Bone marrow (tissue), 2 donors: ENCODE measurements around the gene MRPL46.

Source experiments
- DNase-seq, 2 donors: peaks; one replicate each; lab custom pipeline; 2025; lab: John Stamatoyannopoulos, UW

The MRPL46 gene

DNA sequence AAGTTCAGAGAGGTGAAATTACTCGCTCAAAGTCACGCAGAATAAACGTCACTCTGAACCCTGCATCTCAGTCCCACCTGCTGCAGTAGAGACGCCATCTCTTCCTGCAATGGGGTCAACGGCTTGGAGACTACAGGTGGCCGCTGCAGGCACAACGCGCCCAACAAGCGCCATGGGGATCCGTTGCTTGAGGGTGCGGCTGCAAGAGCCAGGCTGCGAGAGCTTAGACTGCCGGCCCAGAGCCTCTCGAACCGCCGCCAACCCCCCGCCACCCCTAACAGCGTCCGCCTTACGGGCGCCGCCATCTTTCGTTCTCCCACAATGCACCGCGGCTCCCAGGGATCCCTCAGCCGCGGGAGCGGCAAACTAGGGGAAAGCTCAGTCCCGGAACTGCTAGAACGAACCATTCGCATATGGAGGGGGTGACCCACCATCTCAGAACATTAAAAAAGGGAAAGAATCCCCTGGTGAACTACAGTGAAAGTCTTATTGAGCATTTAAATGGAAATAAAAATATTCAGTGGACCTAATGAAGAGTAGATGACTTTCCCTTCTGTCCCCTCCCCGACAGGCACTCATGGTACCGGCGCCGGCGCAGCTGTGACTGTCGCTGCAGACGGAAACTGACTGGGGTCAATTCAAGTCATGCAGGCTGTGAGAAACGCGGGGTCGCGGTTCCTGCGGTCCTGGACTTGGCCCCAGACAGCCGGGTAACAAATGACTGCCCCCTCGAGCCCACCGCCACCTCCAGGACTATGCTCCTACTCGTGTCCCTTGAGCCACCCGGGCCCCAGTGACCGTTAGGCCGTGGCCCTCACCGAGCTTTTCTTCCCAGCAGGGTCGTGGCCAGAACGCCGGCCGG, at the start of gene MRPL46, which contains the start of gene MRPS11:
TSS of gene MRPL46 (minus strand) at position 316 of the 862 bp plus-strand sequence. CDS start at position 305, 11 bp downstream.
TSS of gene MRPS11 (plus strand) at position 636 of the 862 bp plus-strand sequence. CDS start at position 646, 10 bp downstream.
- peak; percentile 61 to 91 for DNase-seq

DNA sequence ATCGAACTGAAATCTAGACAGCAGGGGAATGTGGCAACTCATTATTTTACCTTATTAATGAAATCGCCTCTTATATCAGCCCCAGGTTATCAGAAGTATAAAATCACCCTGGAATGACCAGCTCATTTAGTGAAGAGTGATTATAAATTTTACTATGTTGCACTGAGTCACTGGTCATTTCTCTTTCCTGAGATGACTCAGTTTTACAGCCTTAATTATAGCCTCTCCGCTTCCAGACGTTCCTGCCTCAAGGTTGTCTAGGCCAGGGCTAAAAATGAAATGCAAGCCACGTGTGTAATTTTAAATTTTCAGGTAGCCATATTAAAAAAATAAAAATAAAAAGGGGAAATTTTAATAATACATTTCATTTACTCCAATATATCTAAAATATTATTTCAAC, 46.0 kb upstream of the MRPL46 start:
- no peak for DNase-seq

DNA sequence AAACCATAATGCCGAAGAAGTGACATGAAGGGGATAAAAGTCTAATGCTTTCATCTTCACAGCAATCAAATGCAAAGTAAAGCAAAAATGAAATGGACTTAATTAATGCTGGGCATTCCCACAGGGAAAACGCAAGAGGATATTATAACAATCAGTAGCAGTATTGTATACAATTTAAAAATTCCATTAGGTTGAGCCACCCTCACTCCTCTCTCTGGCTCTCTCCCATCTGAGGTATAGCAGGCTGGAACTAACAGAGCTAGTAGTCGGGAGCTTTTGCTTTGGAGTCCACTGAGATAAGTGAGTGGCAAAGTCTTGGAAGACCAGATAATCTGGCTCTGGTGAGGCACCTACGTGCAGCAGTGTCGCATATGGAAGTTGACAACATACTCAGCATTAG, 45.4 kb upstream of the MRPL46 start:
- no peak for DNase-seq

DNA sequence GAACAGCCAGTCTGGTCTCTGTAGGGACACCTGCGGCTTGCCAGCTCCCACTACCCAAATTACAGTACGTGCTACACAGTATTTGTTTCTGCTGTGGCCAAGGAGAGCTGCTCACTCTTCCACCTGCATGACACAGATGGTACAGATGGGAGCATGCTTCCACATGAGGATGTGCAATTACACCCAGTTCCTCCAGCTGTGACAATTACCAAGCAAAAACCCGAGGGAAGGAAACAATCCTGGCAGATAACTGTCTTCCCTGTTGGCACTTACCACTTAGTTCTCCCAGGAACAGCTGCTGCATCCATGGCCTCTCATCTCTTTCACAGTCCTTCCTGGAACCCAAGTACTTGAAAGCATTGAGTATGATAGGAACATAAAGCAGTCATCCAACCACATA, 44.9 kb upstream of the MRPL46 start:
- DNase-seq = no peak

DNA sequence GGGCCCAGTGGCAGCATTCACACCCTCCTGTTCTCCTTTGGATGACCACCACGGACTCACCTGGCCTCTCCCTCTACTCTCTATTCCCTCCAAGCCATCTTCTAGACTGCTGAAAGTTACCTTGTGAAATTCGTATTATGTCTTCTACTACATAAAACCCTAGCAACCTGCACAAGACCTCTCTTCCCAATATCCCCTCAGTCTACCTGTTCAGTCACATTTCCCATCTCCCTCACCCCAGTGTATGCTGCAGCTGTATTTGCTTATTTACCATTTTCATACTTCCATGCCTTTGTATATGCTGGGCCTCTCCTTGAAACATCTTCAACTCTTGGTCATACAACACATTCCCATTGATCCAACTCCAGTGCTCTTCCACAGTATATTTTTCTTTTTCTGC, 44.0 kb upstream of the MRPL46 start:
- no peak for DNase-seq

DNA sequence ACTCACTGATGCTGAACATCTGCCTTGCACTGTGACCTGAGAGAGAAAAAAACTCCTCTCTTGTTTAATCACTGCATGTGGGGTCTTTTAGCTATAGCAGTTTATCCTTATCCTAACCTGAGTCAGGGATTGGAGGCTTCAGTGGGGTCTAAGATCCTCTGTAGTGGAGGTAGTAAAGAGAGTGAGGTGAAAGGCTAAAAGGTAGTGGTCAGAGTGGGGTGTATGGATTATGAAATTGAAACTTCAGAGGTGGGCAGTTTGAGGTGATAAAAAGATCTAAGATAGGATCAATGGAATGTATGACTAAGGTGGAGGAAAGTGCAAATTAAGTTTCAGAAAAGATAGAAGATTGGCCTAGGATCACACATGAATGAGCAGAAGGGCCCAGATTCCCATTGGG, 42.8 kb upstream of the MRPL46 start:
- DNase-seq = no peak

DNA sequence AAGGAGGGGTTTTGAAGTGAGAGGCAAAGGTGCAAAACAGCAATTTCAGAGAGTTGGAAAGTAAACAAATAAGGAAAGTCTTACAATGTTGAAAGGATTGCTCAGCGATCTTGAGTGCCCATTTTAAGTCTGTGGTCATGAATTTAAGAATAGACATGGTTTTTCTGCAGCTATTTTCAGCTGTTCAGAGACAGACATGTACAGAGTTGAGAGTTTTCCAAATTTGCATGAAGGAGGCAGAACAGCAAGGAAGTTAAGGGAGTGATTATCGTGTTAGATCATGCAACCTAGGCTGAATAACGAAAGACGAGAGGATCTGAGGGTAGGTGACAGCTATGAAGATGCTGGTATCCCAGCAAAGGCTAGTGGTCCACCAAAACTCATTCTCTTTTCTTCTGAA, 42.1 kb upstream of the MRPL46 start:
- DNase-seq = no peak

DNA sequence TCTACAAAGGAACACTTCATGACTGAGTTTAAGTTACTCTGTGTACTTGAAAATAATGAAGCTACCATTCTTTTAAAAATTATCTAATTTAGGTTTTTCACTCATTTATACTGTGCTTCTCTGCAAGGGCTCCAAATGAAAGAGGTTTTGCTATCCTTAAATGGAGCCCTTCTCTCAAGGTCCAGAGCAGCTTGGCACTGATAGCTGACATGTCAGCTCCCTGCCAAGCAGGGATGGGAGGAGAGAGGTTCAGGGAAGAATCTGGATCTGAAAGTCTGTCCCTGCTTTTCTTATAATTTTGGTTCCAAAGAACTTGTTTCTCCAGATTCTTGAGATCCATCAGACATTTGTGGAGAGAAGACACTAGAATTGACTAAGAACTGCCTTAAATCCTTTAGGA, 39.4 kb upstream of the MRPL46 start:
- no peak for DNase-seq

DNA sequence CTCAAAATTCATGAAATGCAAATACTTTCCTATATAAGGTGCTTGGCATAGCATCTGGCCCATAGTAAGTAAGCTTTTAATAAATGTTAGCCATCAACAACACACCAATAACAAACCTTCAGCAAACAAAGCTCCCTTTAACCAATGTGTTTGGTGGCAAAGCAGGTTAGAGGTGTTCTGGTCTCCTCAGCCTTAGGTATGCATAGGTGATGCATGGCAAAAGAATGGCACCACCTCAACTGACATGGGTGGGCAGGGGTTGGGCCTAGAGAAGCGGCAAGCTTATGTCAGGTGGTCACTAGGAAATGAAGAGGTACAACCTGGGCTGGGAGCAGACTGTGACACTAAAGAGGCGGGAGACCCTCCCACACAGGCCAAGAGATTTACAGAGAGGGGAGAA, 38.5 kb upstream of the MRPL46 start:
- DNase-seq = no peak

DNA sequence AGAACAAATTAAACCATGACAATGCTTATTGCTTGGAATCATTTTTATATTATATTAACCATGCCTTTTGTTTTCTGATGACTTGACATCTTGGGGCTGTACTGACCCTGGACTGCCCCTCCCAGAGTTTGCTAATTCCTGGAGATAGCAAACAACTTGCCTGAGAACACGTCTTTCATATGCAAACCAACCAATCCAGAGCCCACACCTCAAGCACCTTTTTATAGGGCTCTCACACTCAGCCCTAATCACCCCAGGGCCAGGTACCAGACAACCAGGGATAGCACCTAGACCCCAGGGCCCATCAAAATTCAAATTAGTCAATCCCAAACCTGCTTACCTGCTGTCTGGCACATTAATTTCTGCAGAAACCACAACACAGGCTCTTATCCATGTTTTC, 37.3 kb upstream of the MRPL46 start:
- no peak for DNase-seq

DNA sequence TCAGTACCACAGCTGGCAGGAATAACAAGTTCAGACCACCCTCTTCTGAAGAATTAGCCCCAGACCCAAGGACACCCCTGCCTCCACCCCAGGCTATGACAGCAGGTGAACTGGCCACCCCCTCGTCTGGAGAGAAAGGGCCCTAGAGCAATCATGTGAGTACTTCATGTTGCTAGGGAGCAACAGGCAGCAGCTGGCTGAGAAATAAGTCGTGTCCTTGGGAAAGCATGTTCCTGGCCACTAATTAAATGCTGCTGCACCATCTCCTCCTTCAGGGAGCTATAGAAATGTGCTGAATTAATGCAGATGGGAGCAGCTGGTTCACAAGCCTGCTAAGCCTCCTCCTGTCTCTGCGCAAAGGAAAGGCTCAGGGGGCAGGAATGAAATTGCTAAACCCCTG, 31.8 kb upstream of the MRPL46 start:
- no peak for DNase-seq

DNA sequence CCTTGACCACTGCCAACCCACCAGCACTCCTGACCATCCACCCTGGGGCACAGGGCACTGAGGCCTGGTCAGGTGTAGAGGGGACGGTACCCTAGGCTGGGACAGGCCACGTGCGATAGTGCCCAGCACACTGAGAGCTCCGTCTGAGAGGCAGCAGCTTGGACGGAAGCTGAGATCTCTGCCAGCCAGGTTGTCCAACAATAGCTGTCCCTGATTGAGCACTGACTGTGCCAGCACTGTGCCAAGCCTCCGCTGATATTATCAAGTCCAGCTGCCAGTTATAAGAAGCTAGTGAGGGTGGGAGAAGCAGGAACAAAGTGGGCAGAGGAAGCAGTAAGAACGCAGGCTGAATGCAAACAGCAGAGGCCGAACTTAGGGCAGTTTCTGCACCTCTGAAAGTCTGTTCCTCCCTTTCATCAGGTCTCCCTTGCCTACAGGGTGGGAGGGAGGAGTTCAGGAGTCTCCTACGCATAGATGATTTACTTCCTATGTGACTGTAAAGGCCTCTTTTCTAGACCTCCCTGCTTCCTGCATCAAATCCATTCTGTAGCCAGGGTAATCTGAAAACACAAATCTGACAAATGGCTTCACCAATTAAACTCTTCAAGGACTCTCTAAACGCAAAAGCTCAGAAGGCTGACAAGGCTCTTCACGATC, 30.0 kb upstream of the MRPL46 start:
- no peak for DNase-seq

DNA sequence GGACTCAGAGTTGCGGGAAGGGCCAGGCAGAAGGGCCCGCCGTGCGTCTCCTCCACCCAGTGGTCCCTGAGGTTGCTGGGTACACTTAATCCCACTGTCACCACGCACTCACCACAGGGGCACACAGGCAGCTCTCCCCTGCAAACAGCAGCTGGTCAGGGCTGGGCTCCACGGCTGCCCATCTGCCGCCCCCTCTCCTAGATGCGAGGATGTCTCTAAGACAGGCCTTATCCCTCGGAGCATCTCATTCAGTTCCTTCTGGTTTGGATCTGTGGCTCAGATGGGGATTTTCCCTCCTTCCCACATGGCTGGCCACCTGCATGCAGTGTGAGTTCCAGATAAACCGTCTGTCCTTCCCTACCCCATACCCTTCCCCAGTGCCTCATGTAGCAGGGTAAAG, 26.7 kb upstream of the MRPL46 start:
- DNase-seq = no peak

DNA sequence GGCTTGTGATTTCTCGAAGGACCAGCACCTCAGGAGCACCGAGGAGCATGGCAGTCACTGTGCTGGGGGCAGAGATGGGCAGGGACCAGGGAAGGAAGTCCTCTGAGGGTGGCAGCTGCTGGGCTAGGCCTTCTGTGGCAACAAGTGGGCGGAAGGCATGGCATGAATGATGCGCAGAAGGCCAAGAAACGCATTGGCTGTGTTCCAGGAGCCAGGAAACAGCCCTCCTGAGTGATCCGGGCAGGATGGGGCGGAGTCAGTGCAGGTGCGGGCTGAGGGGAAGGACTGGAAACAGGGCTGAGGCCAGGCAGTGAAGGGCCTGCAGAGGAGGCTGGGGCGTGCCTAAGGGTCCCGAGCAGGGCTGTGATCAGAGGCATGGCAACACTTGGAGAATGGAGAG, 24.0 kb upstream of the MRPL46 start:
- no peak for DNase-seq

DNA sequence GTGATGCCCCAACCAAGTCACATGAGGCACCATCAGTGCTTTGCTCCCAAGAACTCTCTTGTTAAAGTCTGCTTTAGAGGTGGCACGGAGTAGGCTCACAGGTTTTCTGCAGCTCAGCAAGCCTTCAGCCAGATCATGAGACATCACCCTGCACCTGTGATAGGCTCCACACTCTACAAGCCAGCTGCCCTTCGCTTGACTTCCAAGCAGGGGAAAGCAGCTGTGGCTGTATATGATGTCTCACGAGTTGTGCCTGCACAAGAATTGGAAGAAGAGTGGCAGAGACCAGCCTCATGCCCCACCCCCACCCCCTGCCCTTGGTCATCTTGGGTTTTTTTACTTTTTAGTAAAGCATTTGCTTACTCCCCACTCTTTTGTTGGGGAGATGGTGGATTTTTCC, 22.8 kb upstream of the MRPL46 start:
- DNase-seq = no peak

DNA sequence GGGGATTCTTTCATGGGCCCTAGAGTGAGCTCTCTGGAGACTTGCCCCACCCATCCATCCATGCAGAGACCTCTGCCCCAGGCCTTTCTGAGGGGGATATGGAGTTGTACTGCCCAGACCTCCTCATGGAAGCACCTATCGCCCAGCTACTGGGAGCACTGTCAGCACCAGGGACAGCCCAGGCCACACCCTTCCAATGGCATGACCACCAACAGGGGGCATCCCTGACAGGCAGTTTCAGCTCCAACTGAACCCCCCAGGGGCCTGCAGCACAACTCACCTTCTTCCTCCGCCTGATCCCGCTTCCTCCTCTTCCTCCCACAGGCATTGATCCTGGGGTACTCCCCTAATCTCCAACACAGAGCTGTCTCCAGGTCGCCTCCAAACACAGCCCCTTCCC, 22.1 kb upstream of the MRPL46 start:
- no peak for DNase-seq

DNA sequence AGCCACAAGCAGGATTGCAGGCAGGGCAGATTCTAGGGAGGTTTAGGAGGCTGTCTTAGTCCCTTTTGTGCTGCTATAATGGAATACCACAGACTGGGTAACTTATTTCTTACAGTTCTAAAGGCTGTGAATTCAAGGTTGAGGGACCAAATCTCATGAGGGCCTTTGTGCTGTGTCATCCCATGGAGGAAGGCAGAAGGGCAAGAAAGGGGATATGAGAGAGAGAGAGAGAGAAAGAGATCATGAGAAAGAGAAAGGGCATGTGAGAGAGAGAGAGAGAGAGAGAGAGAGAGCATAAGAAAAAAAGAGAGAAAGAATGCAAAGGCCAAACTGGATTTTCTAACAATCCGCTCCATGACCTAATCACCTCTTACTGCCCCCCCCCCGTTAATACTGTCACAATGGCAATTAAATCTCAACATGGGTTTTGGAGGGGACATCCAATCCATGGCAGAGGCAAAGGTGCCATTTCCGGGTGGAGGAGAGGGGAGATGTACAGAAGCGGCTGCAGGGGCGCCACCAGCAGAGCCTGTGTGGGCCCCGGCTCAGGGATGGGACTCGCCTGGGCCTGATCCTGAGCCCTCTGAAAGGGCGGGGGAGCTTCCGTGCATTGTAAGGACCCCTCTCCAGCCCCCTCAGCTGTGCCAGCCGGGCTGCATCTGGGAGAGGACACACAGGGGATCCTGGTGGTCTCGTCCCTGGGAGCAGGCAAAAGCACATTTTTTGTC, 20.8 kb upstream of the MRPL46 start:
- no peak for DNase-seq

DNA sequence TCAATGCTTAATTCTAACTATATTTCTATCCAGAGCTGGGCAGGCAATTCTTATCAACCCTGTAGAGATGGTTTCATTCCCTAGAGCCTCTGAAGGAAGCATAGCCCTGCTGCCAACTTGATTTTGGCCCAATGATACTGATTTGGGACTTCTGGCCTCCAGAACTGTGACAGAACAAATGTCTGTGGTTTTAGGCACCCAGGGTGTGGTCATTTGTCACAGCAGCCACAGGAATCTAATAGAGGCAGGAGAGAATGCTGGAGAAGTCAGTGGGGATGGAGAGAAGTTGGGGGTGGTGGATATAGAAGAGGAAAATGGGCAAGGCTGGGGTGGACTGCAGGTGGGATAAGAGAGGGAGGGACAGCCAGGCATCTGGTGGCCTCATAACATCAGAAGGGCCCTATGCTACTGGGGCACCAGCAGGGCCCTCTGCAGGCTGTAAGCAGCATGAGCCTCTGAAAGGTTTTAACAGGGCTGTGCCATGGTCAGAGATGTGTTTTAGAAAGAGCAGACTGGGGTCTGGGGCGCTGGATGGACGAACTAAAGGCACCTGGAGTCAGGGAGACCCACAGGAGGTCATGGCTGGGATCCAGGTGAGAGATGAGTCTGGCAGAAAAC, 20.1 kb upstream of the MRPL46 start:
- DNase-seq = no peak

DNA sequence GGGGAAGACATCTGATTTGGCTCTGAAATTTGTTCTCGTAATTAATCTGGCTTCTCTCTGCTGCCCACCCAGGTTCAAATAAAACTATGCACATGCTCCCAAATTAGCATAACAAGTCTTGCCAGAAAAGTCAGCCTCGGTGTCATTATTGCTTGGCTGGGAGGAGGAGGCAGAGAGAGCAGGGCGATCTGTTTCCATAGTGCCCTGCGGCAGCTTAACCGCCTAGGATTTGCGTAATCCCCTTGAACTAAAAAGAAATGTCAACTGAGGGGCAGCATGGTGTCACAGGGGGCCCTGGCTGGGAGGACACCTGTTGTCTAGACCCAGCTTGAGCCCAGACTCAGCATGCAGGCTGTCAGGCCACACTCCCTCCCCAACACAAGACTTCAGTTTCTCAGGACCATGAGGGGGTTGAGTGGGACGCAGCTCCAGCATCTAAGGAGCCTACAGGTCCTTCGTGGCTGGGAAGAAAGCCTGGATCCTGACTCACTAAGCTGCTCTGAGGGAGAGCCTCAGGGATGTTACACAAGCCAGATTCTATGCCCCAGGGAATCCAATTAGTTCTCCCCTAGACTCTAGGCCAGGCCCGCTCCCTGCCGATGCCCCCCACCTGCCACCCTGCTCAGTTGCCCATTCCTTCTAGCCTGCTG, 17.6 kb upstream of the MRPL46 start:
- no peak for DNase-seq

DNA sequence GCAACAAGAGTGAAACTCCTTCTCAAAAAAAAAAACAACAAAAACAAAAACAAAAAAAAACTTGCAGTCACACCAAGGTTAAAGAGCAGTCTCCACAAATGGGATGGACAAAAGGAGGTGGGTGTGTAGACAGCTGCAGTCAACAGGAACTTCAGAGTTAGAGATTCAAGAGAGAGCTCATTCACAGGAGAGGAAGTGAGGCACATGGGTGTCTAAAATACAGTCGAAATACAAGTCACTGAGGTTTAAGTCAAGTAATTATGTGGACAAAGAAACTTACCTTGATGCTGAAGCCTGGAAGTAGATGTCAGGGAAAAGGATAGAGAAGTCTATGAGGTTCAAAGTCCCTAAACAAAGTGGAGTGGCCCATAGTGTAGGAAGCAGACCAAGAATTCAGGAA, 15.1 kb upstream of the MRPL46 start:
- no peak for DNase-seq

DNA sequence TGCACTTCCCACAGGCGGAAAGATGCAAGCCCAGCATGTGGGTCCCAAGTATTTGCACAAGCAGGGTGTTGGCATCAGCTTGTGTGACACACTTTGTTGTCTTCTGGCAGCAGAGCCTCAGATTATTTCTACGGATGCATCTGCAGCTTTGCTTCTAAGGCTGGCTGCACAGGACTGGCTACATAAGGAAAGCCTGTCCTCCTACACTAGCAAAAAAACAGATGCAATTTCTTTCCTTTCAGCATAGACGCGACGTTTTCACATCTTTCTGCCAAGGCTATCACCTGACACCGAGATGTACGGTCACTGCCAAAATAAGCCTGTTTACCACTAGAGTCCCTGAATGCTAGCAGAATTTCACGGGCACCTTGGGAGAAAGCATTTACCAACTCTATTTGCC, 13.8 kb upstream of the MRPL46 start:
- DNase-seq = no peak

DNA sequence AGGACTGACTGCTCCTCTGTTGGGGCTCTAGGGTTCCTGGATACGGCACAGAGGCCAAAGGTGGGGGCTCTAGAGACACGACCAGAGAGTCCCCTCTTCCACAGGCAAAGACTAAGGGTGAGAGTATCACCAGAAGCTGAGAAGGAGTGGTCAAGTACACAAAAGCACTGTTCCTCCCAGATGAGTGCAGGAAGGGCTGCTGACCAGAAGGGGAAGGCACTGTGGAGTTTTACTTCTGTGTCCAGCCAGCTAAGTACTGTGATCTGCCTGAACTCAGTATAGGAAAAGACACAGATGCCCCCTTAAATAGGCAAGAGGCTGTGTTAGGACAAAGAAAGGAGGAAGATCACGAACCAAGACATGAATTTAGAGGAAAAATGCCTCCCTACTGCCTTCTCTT, 12.0 kb upstream of the MRPL46 start:
- no peak for DNase-seq
